ENCODE measurements around the gene RAPGEFL1. TPM values are rescaled to one million over a fixed set of nuclear protein-coding genes. Genes with fewer than 3 reads are reported as not detected.

Gene RAPGEFL1
- total RNA-seq, 1 experiment from 2014 or later, result 57.9 TPM

DNA sequence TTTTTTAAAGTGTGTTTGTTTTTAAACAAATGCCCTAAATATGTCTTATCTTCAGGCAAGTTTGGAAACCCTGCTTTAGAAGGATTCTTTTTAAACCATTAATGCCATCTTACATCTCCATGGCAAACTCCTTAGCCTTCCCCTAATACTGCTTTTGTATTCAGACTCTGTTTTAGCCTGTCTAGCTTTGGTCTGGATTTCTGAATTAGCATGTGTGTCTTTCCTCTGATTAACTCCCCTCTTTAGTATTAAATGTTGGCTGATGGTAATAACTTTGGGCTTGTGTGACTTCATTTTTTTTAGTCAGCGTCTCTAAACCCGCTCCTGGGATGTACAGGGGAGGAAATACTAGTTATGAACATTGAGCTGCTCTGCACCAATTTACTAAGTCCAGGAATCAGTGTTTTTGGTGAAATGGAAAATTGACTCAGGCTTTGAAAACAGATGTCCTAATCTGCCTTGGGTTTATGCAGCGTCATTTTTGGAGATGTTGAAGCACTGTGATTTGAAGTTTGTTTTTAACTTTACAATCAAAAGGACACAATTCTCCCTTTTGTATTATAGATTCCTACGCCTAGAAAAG, 64.1 kb downstream of the RAPGEFL1 start:
- Mint-ChIP-seq H3K4me3 (ENCODE audit: low read depth, unreplicated experiment) (no peak overlapping the region), H3K4me1 (ENCODE audit: low read depth, unreplicated experiment) (peaks cover 32% of the 10 kb centered on the region), H3K27me3 (ENCODE audit: unreplicated experiment) (no peaks in the 10 kb centered on the region), H3K27ac (ENCODE audit: unreplicated experiment) (no peak overlapping the region), H3K9me3 (ENCODE audit: low read depth, unreplicated experiment) (no peaks in the 10 kb centered on the region), H3K36me3 (ENCODE audit: insufficient read depth, unreplicated experiment) (peaks cover 59% of the 10 kb centered on the region)
- CTCF ChIA-PET, result interaction anchor here (0.8 to 6.9 kb wide), 11 partner anchors 9 to 207 kb away, joined by 3 to 47 read pairs (median 5); partner anchors contain the start of genes NR1D1 and WIPF2
- intact Hi-C loops (cut with micrococcal nuclease; ENCODE audit: unreplicated experiment), result no loop called here
- TF ChIP-seq, protein P1, sequence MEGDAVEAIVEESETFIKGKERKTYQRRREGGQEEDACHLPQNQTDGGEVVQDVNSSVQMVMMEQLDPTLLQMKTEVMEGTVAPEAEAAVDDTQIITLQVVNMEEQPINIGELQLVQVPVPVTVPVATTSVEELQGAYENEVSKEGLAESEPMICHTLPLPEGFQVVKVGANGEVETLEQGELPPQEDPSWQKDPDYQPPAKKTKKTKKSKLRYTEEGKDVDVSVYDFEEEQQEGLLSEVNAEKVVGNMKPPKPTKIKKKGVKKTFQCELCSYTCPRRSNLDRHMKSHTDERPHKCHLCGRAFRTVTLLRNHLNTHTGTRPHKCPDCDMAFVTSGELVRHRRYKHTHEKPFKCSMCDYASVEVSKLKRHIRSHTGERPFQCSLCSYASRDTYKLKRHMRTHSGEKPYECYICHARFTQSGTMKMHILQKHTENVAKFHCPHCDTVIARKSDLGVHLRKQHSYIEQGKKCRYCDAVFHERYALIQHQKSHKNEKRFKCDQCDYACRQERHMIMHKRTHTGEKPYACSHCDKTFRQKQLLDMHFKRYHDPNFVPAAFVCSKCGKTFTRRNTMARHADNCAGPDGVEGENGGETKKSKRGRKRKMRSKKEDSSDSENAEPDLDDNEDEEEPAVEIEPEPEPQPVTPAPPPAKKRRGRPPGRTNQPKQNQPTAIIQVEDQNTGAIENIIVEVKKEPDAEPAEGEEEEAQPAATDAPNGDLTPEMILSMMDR (IDR thresholded peaks at IDR 0.05; ENCODE audit: unreplicated experiment), result no peak
- DNase-seq, result no peak
- no TSS peak for BruUV-seq (replicated peaks)

- BruUV-seq (replicated peaks), result no TSS peak
- no peaks in the 10 kb centered on the region for H3K27me3 Mint-ChIP-seq (ENCODE audit: unreplicated experiment)
- H3K4me3 Mint-ChIP-seq (ENCODE audit: low read depth, unreplicated experiment), result no peak overlapping the region
- H3K36me3 Mint-ChIP-seq (ENCODE audit: insufficient read depth, unreplicated experiment), result peaks cover 50% of the 10 kb centered on the region
- CTCF ChIA-PET, result interaction anchor here (0.7 to 6.9 kb wide), 15 partner anchors 8 to 307 kb away, joined by 3 to 47 read pairs (median 4); partner anchors contain the start of genes NR1D1 and WIPF2
- H3K4me1 Mint-ChIP-seq (ENCODE audit: low read depth, unreplicated experiment), result peaks cover 32% of the 10 kb centered on the region
- H3K27ac Mint-ChIP-seq (ENCODE audit: unreplicated experiment), result no peak overlapping the region
- H3K9me3 Mint-ChIP-seq (ENCODE audit: low read depth, unreplicated experiment), result no peaks in the 10 kb centered on the region
- TF ChIP-seq, protein P1 (IDR thresholded peaks at IDR 0.05; ENCODE audit: unreplicated experiment), result no peak
- no peak for DNase-seq
- intact Hi-C loops (cut with micrococcal nuclease; ENCODE audit: unreplicated experiment), result no loop called here
These were observed 65.5 kb downstream of the RAPGEFL1 start for GRCh38 chr17:40242774-40243173.

- H3K27ac Mint-ChIP-seq (ENCODE audit: unreplicated experiment), result no peak overlapping the region
- H3K27me3 Mint-ChIP-seq (ENCODE audit: unreplicated experiment), result no peaks in the 10 kb centered on the region
- BruUV-seq (replicated peaks), result no TSS peak
- H3K36me3 Mint-ChIP-seq (ENCODE audit: insufficient read depth, unreplicated experiment), result peaks cover 45% of the 10 kb centered on the region
- no peak overlapping the region for H3K4me3 Mint-ChIP-seq (ENCODE audit: low read depth, unreplicated experiment)
- CTCF ChIA-PET, result interaction anchor here (0.5 to 6.9 kb wide), 9 partner anchors 9 to 308 kb away, joined by 3 to 47 read pairs (median 4); partner anchors contain the start of gene WIPF2
- TF ChIP-seq, protein P1 (IDR thresholded peaks at IDR 0.05; ENCODE audit: unreplicated experiment), result no peak
- DNase-seq, result no peak
- H3K4me1 Mint-ChIP-seq (ENCODE audit: low read depth, unreplicated experiment), result peaks cover 32% of the 10 kb centered on the region
- no peaks in the 10 kb centered on the region for H3K9me3 Mint-ChIP-seq (ENCODE audit: low read depth, unreplicated experiment)
- intact Hi-C loops (cut with micrococcal nuclease; ENCODE audit: unreplicated experiment), result no loop called here
These were observed 66.5 kb downstream of the RAPGEFL1 start for GRCh38 chr17:40243761-40244160.

- Mint-ChIP-seq H3K4me3 (ENCODE audit: low read depth, unreplicated experiment) (no peak overlapping the region), H3K27me3 (ENCODE audit: unreplicated experiment) (no peaks in the 10 kb centered on the region), H3K36me3 (ENCODE audit: insufficient read depth, unreplicated experiment) (peaks cover 42% of the 10 kb centered on the region), H3K27ac (ENCODE audit: unreplicated experiment) (no peak overlapping the region), H3K4me1 (ENCODE audit: low read depth, unreplicated experiment) (peaks cover 32% of the 10 kb centered on the region), H3K9me3 (ENCODE audit: low read depth, unreplicated experiment) (no peaks in the 10 kb centered on the region)
- BruUV-seq (replicated peaks), result no TSS peak
- TF ChIP-seq, protein P1 (IDR thresholded peaks at IDR 0.05; ENCODE audit: unreplicated experiment), result no peak
- DNase-seq, result no peak
- CTCF ChIA-PET, result interaction anchor here (0.5 to 6.9 kb wide), 10 partner anchors 8 to 90 kb away, joined by 3 to 47 read pairs (median 3); partner anchors contain the start of gene WIPF2
- intact Hi-C loops (cut with micrococcal nuclease; ENCODE audit: unreplicated experiment), result no loop called here
These were observed 67.0 kb downstream of the RAPGEFL1 start for GRCh38 chr17:40244255-40244654.

Small RNAs within 50 kb of the gene (microRNA-seq; reads per million reads assigned to microRNA genes)
- 19.3 reads per million, percentile 44 among the genes with 10 or more reads in this experiment for gene MIR6866
- gene MIR6867, result not detected

Other genes with a start within 250 kb of the RAPGEFL1 start
- 1,738 and 1,968 TPM in 2 replicates for gene ORMDL3, start 249.9 kb upstream of the RAPGEFL1 start, total RNA-seq (2022)
- gene LRRC3C, start 249.7 kb upstream of the RAPGEFL1 start, total RNA-seq (2022), result not detected in 2 replicates
- 0.33 and 1.9 TPM in 2 replicates for gene GSDMA, start 214.5 kb upstream of the RAPGEFL1 start, total RNA-seq (2022)
- gene PSMD3, start 196.7 kb upstream of the RAPGEFL1 start, total RNA-seq (2022), result 2,152 and 2,179 TPM in 2 replicates
- 0.38 TPM in 1 of 2 replicates, not detected in the other for gene CSF3, start 162.0 kb upstream of the RAPGEFL1 start, total RNA-seq (2022)
- 679 and 725 TPM in 2 replicates for gene MED24, start 123.1 kb upstream of the RAPGEFL1 start, total RNA-seq (2022)
- gene THRA, start 114.5 kb upstream of the RAPGEFL1 start, total RNA-seq (2022), result 107 and 133 TPM in 2 replicates
- 35.0 and 36.4 TPM in 2 replicates for gene NR1D1, start 76.9 kb upstream of the RAPGEFL1 start, total RNA-seq (2022)
- gene MSL1, start 55.5 kb upstream of the RAPGEFL1 start, total RNA-seq (2022), result 505 and 524 TPM in 2 replicates
- gene CASC3, start 36.9 kb upstream of the RAPGEFL1 start, total RNA-seq (2022), result 541 and 621 TPM in 2 replicates
- gene WIPF2, start 41.8 kb downstream of the RAPGEFL1 start, total RNA-seq (2022), result 327 and 376 TPM in 2 replicates
- gene CDC6, start 110.4 kb downstream of the RAPGEFL1 start, total RNA-seq (2022), result 567 and 645 TPM in 2 replicates
- 150 and 170 TPM in 2 replicates for gene RARA, start 131.7 kb downstream of the RAPGEFL1 start, total RNA-seq (2022)
- 0.44 and 0.71 TPM in 2 replicates for gene GJD3, start 187.3 kb downstream of the RAPGEFL1 start, total RNA-seq (2022)
- 1,389 and 1,672 TPM in 2 replicates for gene TOP2A, start 240.4 kb downstream of the RAPGEFL1 start, total RNA-seq (2022)

Measured in Calu3 (cell line).